Transverse colon (tissue), 4 donors: Measurements from ENCODE around the gene TRAF6.

ENCODE experiments used
- EP300 ChIP-seq: sonication (generic); formaldehyde crosslinking; IDR thresholded peaks from one replicate; pipeline ENCODE4 v1.6.1; 2017; ENCODE audit warnings: antibody characterized with exemption, low read depth
- POLR2AphosphoS5 ChIP-seq, 3 donors: sonication (generic); formaldehyde crosslinking; IDR thresholded peaks; one replicate each; pipeline ENCODE4 v1.6.1; 2016; ENCODE audit warnings: antibody characterized with exemption in 3 of 3
- TF ChIP-seq, protein P1 (sequence below), 5 experiments: fragments of 200-600 bp in 3 of 5; fragments of 450-650 bp in 2 of 5; sonication (generic) in 3 of 5; IDR thresholded peaks; 1 replicate in 2 of 5; 2 replicates in 3 of 5; pipeline ENCODE4 v1.5.1; 2016 to 2017; ENCODE audit warnings: antibody characterized with exemption in 5 of 5, inconsistent platforms in 3 of 5, mild to moderate bottlenecking in 2 of 5, moderate library complexity in 1 of 5

DNA sequence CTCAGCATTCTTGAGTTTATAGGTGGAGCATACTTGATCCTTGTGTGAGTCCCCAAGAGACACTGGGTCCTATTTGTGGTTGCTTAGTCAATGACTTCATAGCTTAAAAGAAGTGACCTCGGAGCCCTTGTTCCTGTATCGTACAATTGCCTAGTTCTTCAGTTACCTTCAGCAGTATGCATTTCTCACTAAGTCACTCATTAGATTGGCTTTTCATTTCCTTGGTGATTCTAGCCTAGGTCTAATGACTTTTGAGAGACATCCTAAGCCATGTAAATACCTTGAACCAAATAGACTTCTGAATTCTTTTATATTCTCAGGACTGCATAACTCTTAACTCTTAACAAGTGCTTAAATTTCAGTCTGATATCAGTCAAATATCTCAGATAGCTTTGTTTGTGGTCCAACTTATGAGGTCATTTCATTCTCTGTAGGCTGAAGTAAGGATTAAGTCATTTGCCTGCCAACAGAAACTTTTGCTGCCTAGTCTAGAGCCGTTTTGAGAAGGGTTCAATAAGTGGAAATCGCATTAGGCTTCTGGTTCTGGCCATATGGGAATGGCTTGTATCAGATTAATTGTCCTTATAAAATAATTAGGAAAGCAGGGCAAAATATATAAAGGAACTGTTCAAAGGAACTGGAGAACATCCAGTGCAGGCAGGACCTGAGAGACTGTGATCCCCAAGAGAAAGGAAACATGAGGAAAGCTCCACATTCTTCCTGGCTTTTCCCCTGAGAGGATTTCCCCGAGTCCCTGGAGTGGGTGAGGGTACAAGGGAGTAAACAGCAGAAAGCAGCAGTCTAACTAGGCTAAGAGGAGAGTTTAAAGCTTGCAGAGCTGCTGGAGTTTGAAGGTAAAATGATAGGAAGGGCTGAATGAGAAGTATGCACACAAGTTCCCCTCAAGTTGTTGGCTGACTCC is 39.9 kb downstream of the TRAF6 start:
- TF ChIP-seq, protein P1, sequence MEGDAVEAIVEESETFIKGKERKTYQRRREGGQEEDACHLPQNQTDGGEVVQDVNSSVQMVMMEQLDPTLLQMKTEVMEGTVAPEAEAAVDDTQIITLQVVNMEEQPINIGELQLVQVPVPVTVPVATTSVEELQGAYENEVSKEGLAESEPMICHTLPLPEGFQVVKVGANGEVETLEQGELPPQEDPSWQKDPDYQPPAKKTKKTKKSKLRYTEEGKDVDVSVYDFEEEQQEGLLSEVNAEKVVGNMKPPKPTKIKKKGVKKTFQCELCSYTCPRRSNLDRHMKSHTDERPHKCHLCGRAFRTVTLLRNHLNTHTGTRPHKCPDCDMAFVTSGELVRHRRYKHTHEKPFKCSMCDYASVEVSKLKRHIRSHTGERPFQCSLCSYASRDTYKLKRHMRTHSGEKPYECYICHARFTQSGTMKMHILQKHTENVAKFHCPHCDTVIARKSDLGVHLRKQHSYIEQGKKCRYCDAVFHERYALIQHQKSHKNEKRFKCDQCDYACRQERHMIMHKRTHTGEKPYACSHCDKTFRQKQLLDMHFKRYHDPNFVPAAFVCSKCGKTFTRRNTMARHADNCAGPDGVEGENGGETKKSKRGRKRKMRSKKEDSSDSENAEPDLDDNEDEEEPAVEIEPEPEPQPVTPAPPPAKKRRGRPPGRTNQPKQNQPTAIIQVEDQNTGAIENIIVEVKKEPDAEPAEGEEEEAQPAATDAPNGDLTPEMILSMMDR (IDR thresholded peaks at IDR 0.05) = no peak
- TF ChIP-seq EP300 (no peak), POLR2AphosphoS5 (IDR thresholded peaks at IDR 0.05) (no peak)
